ENCODE data around the gene IMMP2L.

DNA sequence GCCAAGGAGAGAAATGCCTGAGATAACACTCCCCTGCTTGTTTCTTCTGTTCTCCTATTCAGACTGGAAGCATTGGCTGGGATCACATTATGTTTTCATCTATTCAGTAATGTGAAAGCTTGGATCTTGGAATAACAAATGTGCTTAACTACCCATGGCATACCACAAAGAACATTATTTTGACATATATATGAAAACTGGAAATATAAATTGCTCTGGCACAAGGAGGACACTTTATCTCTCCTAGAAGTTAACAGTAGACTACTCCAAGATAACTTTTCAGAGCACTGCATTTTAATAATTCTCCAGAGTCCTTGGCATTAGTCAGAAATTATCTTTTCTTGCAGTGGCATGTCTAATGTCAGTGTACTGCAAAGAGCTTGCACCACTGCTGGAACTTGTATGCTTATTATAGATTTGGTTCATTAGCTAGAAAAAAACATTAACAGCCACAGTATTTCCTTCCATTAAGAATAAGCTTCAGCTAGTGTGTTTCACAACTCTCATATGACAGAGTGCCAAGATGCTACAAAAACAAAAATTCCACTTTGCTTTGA is 640.6 kb downstream of the IMMP2L start:
- TF ChIP-seq, protein P1, sequence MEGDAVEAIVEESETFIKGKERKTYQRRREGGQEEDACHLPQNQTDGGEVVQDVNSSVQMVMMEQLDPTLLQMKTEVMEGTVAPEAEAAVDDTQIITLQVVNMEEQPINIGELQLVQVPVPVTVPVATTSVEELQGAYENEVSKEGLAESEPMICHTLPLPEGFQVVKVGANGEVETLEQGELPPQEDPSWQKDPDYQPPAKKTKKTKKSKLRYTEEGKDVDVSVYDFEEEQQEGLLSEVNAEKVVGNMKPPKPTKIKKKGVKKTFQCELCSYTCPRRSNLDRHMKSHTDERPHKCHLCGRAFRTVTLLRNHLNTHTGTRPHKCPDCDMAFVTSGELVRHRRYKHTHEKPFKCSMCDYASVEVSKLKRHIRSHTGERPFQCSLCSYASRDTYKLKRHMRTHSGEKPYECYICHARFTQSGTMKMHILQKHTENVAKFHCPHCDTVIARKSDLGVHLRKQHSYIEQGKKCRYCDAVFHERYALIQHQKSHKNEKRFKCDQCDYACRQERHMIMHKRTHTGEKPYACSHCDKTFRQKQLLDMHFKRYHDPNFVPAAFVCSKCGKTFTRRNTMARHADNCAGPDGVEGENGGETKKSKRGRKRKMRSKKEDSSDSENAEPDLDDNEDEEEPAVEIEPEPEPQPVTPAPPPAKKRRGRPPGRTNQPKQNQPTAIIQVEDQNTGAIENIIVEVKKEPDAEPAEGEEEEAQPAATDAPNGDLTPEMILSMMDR (IDR thresholded peaks at IDR 0.05 in 4 of 5, conservative IDR thresholded peaks at IDR 0.05 in 1 of 5), result no peak
- TF ChIP-seq POLR2A (IDR thresholded peaks at IDR 0.05), result no peak

All from gastrocnemius medialis (tissue), 4 donors.